Peyer's patch (tissue), 4 donors: ENCODE measurements around the gene LTN1. TPM values are rescaled to one million over a fixed set of nuclear protein-coding genes. Genes with fewer than 3 reads are reported as not detected.
A peak's percentile ranks its signal among the peaks of the same experiment; 100 is the strongest.
"Not testable (repeated sequence)": the region's sequence is repeated elsewhere in the genome, so short reads cannot be mapped to it uniquely, and the experiment has no call there.

Source experiments
- DNase-seq, 3 donors: peaks; one replicate each; pipeline ENCODE4 v3.0.0-alpha.2; 2017 to 2019
- H3K27ac ChIP-seq, 4 donors: fragments of 200-600 bp; sonication (generic); one replicate each; pipeline ENCODE4 v1.5.1; 2016 to 2019
- H3K27me3 ChIP-seq, 2 donors: fragments of 200-600 bp; sonication (generic); one replicate each; pipeline ENCODE4 v1.5.1; 2019
- H3K36me3 ChIP-seq, 3 donors: fragments of 200-600 bp; sonication (generic); one replicate each; pipeline ENCODE4 v1.5.1; 2016 to 2019
- H3K4me1 ChIP-seq, 4 donors: fragments of 200-600 bp; sonication (generic); one replicate each; pipeline ENCODE4 v1.5.1; 2016 to 2019
- H3K4me3 ChIP-seq, 4 donors: fragments of 200-600 bp; sonication (generic); 1 replicate in 3 of 4; 2 replicates in 1 of 4; pipeline ENCODE4 v1.5.1; 2016 to 2019; ENCODE audit warnings: mild to moderate bottlenecking in 1 of 4
- H3K9me3 ChIP-seq, 4 donors: fragments of 200-600 bp; sonication (generic); one replicate each; pipeline ENCODE4 v1.5.1; 2016 to 2019; ENCODE audit warnings: mild to moderate bottlenecking in 1 of 4
- POLR2A ChIP-seq, 2 donors: fragments of 450-650 bp; IDR thresholded peaks; one replicate each; pipeline ENCODE4 v1.5.1; 2017; ENCODE audit warnings: antibody characterized with exemption in 2 of 2, mild to moderate bottlenecking in 2 of 2, moderate library complexity in 2 of 2
- total RNA-seq, 4 donors: library from RNA; depleted of rRNA; stranded (reverse); fragments of >200 nt; gene quantifications; one replicate each; pipeline ENCODE4 v1.1.0, GENCODE V29; 2016
- TF ChIP-seq, protein P1 (sequence below), 6 experiments: fragments of 450-650 bp in 4 of 6; fragments of 200-600 bp in 2 of 6; sonication (generic) in 1 of 6; IDR thresholded peaks; one replicate each; pipeline ENCODE4 v1.5.1; 2017 to 2019; ENCODE audit warnings: antibody characterized with exemption in 6 of 6, mild to moderate bottlenecking in 3 of 6, moderate library complexity in 1 of 6

The LTN1 gene
- total RNA-seq, 4 donors from 2014 or later = 19.6 to 42.1 (median 27.8) TPM

DNA sequence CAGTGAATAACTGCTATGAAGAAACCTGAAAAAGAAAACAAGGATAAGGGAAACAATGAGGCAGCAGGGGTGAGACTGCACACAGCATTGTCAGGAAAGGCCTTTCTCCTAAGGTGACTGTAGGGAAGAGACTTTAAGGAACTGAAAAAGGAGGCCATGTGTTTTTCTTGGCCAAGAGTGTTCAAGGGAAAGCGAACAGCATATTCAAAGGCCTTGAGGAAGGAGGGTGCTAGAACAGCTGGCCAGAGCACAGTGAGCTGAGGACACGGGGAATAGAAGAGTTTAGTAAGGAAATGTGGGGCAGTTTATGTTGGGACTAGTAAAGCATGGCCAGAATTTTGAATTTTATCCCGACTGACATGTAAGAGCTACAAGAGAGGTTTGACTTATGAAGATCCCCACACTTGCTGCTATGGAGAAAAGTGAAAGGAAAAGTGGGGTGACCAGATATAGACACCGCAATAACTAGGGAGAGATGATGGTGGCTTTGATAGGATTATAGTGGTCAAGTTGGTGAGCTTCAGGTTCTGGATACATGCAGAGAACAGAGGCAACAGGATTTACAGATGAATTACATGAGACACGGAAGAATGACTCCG is 25.1 kb upstream of the LTN1 start:
- peak overlapping the region in 3 of 4 donors; percentile 77 to 97 (median 78) for H3K4me3 ChIP-seq
- DNase-seq = no peak
- no peaks in the 10 kb centered on the region for H3K36me3 ChIP-seq
- no peaks in the 10 kb centered on the region for H3K9me3 ChIP-seq
- H3K27ac ChIP-seq = peak overlapping the region in 1 of 4 donors; percentile 84
- peaks cover 0 to 12% (median 0%) of the 10 kb centered on the region in 4 donors for H3K4me1 ChIP-seq
- TF ChIP-seq, protein P1, sequence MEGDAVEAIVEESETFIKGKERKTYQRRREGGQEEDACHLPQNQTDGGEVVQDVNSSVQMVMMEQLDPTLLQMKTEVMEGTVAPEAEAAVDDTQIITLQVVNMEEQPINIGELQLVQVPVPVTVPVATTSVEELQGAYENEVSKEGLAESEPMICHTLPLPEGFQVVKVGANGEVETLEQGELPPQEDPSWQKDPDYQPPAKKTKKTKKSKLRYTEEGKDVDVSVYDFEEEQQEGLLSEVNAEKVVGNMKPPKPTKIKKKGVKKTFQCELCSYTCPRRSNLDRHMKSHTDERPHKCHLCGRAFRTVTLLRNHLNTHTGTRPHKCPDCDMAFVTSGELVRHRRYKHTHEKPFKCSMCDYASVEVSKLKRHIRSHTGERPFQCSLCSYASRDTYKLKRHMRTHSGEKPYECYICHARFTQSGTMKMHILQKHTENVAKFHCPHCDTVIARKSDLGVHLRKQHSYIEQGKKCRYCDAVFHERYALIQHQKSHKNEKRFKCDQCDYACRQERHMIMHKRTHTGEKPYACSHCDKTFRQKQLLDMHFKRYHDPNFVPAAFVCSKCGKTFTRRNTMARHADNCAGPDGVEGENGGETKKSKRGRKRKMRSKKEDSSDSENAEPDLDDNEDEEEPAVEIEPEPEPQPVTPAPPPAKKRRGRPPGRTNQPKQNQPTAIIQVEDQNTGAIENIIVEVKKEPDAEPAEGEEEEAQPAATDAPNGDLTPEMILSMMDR (IDR thresholded peaks at IDR 0.05) = no peak
- no peak for TF ChIP-seq POLR2A (IDR thresholded peaks at IDR 0.05)
- no peaks in the 10 kb centered on the region for H3K27me3 ChIP-seq

DNA sequence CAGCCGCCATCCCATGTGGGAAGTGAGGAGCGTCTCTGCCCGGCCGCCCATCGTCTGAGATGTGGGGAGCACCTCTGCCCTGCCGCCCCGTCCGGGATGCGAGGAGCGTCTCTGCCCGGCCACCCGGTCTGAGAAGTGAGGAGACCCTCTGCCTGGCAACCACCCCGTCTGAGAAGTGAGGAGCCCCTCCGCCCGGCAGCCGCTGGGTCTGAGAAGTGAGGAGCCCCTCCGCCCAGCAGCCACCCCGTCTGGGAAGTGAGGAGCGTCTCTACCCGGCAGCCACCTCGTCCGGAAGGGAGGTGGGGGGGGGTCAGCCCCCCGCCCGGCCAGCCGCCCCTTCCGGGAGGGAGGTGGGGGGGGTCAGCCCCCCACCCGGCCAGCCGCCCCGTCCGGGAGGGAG is 18.6 kb upstream of the LTN1 start:
- H3K27ac ChIP-seq, DNase-seq, H3K27me3 ChIP-seq, H3K9me3 ChIP-seq, H3K4me3 ChIP-seq, H3K4me1 ChIP-seq: not testable (repeated sequence)
- H3K36me3 ChIP-seq = peaks cover 0 to 19% (median 0%) of the 10 kb centered on the region in 3 donors

DNA sequence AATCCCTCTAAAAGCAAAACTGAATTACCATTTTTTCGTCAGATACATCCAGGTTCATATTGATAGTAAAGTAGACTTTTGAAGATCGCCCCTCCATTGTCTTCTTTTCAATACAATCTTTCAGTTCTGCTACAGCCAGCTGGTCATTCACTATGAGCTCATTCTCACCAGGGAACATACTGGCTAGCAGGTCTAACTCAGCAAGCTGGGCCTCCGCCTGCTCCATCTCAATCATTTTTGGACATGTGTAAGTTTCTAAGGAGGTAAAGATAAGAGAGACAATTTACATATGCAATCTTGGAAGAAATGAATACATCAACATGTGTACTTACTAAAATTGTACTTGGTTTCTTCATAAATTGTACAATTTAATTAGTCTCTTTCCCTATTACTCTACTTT is 15.7 kb upstream of the LTN1 start:
- H3K36me3 ChIP-seq = peaks cover 0 to 19% (median 0%) of the 10 kb centered on the region in 3 donors
- TF ChIP-seq POLR2A (IDR thresholded peaks at IDR 0.05) = no peak
- TF ChIP-seq, protein P1 (IDR thresholded peaks at IDR 0.05) = no peak
- DNase-seq = no peak
- H3K27ac ChIP-seq = no peak overlapping the region
- no peaks in the 10 kb centered on the region for H3K4me1 ChIP-seq
- H3K4me3 ChIP-seq = no peak overlapping the region
- no peaks in the 10 kb centered on the region for H3K9me3 ChIP-seq
- no peaks in the 10 kb centered on the region for H3K27me3 ChIP-seq

DNA sequence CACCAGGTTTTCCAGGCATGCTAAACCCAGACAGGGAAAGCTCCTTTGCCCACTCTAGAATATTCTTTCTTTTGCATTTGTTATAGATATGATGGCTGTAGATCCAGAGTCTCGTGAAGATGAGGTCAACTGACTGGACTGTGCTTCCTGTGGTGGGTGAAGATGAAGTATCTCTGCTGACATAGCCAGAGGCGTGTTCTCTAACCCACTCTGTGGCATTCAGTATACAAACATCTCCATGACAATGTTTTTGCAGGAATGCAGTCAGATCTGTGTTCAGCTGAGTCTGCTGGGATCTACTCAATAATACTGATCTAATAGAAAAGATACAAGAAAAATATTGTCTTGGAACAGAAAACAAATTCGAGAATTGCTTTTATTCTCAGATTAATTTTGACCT is 15.1 kb upstream of the LTN1 start:
- Histone ChIP-seq H3K4me1 (no peaks in the 10 kb centered on the region), H3K27me3 (no peaks in the 10 kb centered on the region), H3K9me3 (no peaks in the 10 kb centered on the region), H3K27ac (no peak overlapping the region), H3K4me3 (no peak overlapping the region), H3K36me3 (peaks cover 0 to 19% (median 0%) of the 10 kb centered on the region in 3 donors)
- TF ChIP-seq, protein P1 (IDR thresholded peaks at IDR 0.05) = no peak
- no peak for TF ChIP-seq POLR2A (IDR thresholded peaks at IDR 0.05)
- DNase-seq = no peak

DNA sequence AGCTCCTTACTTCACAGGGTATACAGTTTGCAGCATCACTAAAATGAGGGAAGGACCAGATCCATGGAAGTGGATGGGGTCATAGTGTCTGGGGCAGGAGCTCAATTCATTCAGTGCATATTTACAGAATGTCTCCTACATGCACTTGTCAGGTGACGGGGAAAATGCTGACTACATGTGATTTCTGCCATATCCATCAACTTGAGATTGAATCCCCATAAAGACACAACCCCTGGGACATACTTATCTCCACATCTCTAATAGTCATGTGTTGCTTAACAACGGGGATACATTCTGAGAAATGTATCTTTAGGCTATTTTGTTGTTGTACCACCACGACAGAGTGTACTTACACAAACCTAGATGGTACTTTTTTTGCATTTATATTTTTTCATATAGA is 14.5 kb upstream of the LTN1 start:
- no peak overlapping the region for H3K27ac ChIP-seq
- H3K36me3 ChIP-seq = peaks cover 0 to 19% (median 0%) of the 10 kb centered on the region in 3 donors
- no peak for DNase-seq
- H3K4me1 ChIP-seq = peaks cover 0 to 2% (median 0%) of the 10 kb centered on the region in 4 donors
- no peak for TF ChIP-seq POLR2A (IDR thresholded peaks at IDR 0.05)
- TF ChIP-seq, protein P1 (IDR thresholded peaks at IDR 0.05) = no peak
- H3K9me3 ChIP-seq = no peaks in the 10 kb centered on the region
- no peaks in the 10 kb centered on the region for H3K27me3 ChIP-seq
- H3K4me3 ChIP-seq = no peak overlapping the region

DNA sequence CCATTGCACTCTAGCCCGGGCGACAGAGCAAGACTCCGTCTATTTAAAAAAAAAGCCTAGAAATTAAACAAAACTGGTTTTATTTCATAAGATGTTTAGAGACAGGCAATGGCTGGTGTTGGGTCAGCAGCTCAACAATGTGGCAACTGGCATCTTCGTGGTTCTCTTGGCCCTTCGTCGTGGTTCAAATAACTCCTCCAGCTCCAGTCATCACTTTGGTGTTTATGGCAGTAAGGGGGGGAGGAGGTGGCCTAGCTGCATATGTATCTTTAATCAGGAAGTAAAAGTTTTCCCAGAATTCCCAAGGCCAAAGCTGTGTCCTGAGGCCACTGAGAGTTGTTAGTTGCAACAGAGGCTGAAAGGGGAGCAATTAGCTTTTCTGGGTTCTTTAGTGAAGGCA is 13.0 kb upstream of the LTN1 start:
- H3K4me3 ChIP-seq = no peak overlapping the region
- TF ChIP-seq, protein P1 (IDR thresholded peaks at IDR 0.05) = no peak
- no peak for TF ChIP-seq POLR2A (IDR thresholded peaks at IDR 0.05)
- H3K9me3 ChIP-seq = no peaks in the 10 kb centered on the region
- peaks cover 0 to 19% (median 0%) of the 10 kb centered on the region in 3 donors for H3K36me3 ChIP-seq
- no peaks in the 10 kb centered on the region for H3K27me3 ChIP-seq
- DNase-seq = no peak
- no peak overlapping the region for H3K27ac ChIP-seq
- peaks cover 0 to 3% (median 0%) of the 10 kb centered on the region in 4 donors for H3K4me1 ChIP-seq
